Epithelial cell of proximal tubule (primary cell): Measurements from ENCODE around the gene JAKMIP2. TPM values are rescaled to one million over a fixed set of nuclear protein-coding genes. Genes with fewer than 3 reads are reported as not detected.

ENCODE experiments used
- DNase-seq: peaks from one replicate; pipeline ENCODE4 v3.0.0-alpha.2; 2011; ENCODE audit warnings: low read depth
- H3K4me3 ChIP-seq: 2 replicates; pipeline ENCODE4 v1.5.1; 2011; ENCODE audit warnings: low read depth, mild to moderate bottlenecking, low read length
- CTCF ChIP-seq: conservative IDR thresholded peaks from 2 replicates; pipeline ENCODE4 v1.5.1; 2012; ENCODE audit warnings: low read depth, mild to moderate bottlenecking, low read length
- total RNA-seq: library from RNA; depleted of rRNA; stranded (reverse); fragments of >200 nt; gene quantifications from 2 replicates; pipeline ENCODE4 v1.2.3, GENCODE V29; 2015

JAKMIP2 gene
- total RNA-seq, 1 donor from 2014 or later: 0.17 TPM

GRCh38 chr5:147821766-147822165, 39.2 kb upstream of the JAKMIP2 start:
- DNase-seq: no peak
- no peak overlapping the region for H3K4me3 ChIP-seq
- TF ChIP-seq CTCF: no peak

- no peak for DNase-seq
- TF ChIP-seq CTCF: no peak
- H3K4me3 ChIP-seq: no peak overlapping the region
Measured at GRCh38 chr5:147819261-147819770, 36.8 kb upstream of the JAKMIP2 start.

GRCh38 chr5:147818290-147818689, 35.8 kb upstream of the JAKMIP2 start:
- no peak overlapping the region for H3K4me3 ChIP-seq
- no peak for TF ChIP-seq CTCF
- no peak for DNase-seq

- no peak overlapping the region for H3K4me3 ChIP-seq
- no peak for TF ChIP-seq CTCF
- no peak for DNase-seq
Measured at GRCh38 chr5:147813696-147814095, 31.2 kb upstream of the JAKMIP2 start.

GRCh38 chr5:147809830-147810666, 27.5 kb upstream of the JAKMIP2 start:
- TF ChIP-seq CTCF: no peak
- no peak overlapping the region for H3K4me3 ChIP-seq
- no peak for DNase-seq

- no peak for DNase-seq
- no peak for TF ChIP-seq CTCF
Measured at GRCh38 chr5:147805030-147805454, 22.5 kb upstream of the JAKMIP2 start.

GRCh38 chr5:147804334-147804733, 21.8 kb upstream of the JAKMIP2 start:
- no peak for DNase-seq
- no peak overlapping the region for H3K4me3 ChIP-seq
- TF ChIP-seq CTCF: no peak

More at GRCh38 chr5:147805030-147805454, 22.5 kb upstream of the JAKMIP2 start:
- H3K4me3 ChIP-seq: no peak overlapping the region
